Measurements from ENCODE around the gene HLA-G. TPM values are rescaled to one million over a fixed set of nuclear protein-coding genes. Genes with fewer than 3 reads are reported as not detected.
"Not testable (repeated sequence)": the region's sequence is repeated elsewhere in the genome, so short reads cannot be mapped to it uniquely, and the experiment has no call there.

The HLA-G gene
- total RNA-seq, 1 donor from 2014 or later = 0.56 TPM

DNA sequence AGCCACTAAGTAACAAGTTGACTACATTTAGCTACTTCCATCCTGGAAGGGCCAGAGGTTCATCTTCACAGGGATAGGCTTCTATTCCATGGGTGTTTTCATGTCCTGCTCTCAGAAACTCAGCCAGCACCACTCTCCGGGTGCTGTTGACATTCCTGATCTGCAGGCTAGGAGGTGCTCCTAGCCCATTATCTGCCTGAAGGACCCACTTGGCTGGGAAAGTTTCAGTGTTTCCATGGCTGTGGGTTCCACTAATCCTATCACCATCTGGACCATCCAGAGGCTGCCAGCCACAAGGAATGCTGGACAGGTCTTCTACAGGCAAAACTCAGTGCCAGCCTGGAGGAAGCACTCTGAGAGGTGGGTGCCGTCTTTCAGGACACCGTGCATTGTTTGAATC, 45.2 kb downstream of the HLA-G start:
- Mint-ChIP-seq H3K36me3 (no peaks in the 10 kb centered on the region), H3K27ac (no peak overlapping the region), H3K4me1 (no peaks in the 10 kb centered on the region), H3K4me3 (no peak overlapping the region), H3K9me3 (peaks cover 23% of the 10 kb centered on the region), H3K27me3 (ENCODE audit: low read depth) (peaks cover 34% of the 10 kb centered on the region)
- no peak for TF ChIP-seq CTCF (IDR thresholded peaks at IDR 0.05; ENCODE audit: unreplicated experiment)
- DNase-seq (ENCODE audit: low spot score in 2 of 2, unreplicated experiment in 2 of 2) = no peak

DNA sequence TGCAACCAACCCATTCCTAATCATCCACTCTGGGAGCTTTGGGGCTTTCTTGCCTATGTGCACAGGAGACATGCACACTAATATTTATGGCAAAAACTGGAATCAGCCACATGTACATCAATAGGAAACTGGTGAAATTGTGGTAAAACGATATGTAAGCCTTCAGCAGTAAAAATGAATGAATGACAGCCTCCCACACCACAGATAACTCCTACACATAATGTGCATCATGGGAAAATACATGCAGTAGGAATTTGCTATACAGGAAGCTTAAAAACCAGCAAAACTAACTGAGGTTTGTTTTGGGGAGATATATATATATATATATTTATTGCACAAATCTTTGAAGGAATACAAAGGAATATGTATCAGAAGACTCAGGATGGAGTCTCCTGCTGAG, 47.6 kb downstream of the HLA-G start:
- DNase-seq (ENCODE audit: low spot score in 2 of 2, unreplicated experiment in 2 of 2) = no peak
- Mint-ChIP-seq H3K27ac (no peak overlapping the region), H3K9me3 (peaks cover 23% of the 10 kb centered on the region), H3K4me1 (no peaks in the 10 kb centered on the region), H3K4me3 (no peak overlapping the region), H3K36me3 (no peaks in the 10 kb centered on the region), H3K27me3 (ENCODE audit: low read depth) (peaks cover 10% of the 10 kb centered on the region)
- no peak for TF ChIP-seq CTCF (IDR thresholded peaks at IDR 0.05; ENCODE audit: unreplicated experiment)

- H3K27me3 Mint-ChIP-seq (ENCODE audit: low read depth); DNase-seq (ENCODE audit: low spot score in 2 of 2, unreplicated experiment in 2 of 2); H3K4me1 Mint-ChIP-seq; H3K36me3 Mint-ChIP-seq; H3K27ac Mint-ChIP-seq; H3K4me3 Mint-ChIP-seq: not testable (repeated sequence)
- H3K9me3 Mint-ChIP-seq = peaks cover 23% of the 10 kb centered on the region
These were observed 48.1 kb downstream of the HLA-G start for GRCh38 chr6:29875734-29876133.

Other genes with a start within 250 kb of the HLA-G start
- not detected in 3 replicates for gene OR2H2, start 242.7 kb upstream of the HLA-G start, total RNA-seq
- gene GABBR1, start 194.6 kb upstream of the HLA-G start, total RNA-seq = 130 to 138 TPM (median 134 TPM) in 3 replicates
- 0.65 to 1.4 TPM (median 0.82 TPM) in 3 replicates for gene MOG, start 170.7 kb upstream of the HLA-G start, total RNA-seq
- 0.11 TPM in 2 of 3 replicates, not detected in the other for gene ZFP57, start 146.7 kb upstream of the HLA-G start, total RNA-seq
- 2.0 to 2.5 TPM (median 2.1 TPM) in 3 replicates for gene HLA-F, start 104.4 kb upstream of the HLA-G start, total RNA-seq
- gene HLA-A, start 114.7 kb downstream of the HLA-G start, total RNA-seq = 112 to 115 TPM (median 113 TPM) in 3 replicates
- gene POLR1H, start 233.4 kb downstream of the HLA-G start, total RNA-seq = 31.1 to 32.7 TPM (median 31.4 TPM) in 3 replicates
- gene PPP1R11, start 239.4 kb downstream of the HLA-G start, total RNA-seq = 29.7 to 32.2 TPM (median 30.0 TPM) in 3 replicates
- not detected in 3 replicates for gene RNF39, start 247.9 kb downstream of the HLA-G start, total RNA-seq

Data from mesothelial cell of epicardium (in vitro differentiated cells).